GM12892 (cell line): ENCODE data around the gene ICE1.

Source experiments
- POLR2A ChIP-seq: IDR thresholded peaks from 2 replicates; pipeline ENCODE4 v1.6.1; 2011; ENCODE audit warnings: low read depth, low read length, control low read depth
- TAF1 ChIP-seq: IDR thresholded peaks from 2 replicates; pipeline ENCODE4 v1.6.1; 2011; ENCODE audit warnings: low read depth, mild to moderate bottlenecking, control low read depth, low read length, borderline replicate concordance

DNA sequence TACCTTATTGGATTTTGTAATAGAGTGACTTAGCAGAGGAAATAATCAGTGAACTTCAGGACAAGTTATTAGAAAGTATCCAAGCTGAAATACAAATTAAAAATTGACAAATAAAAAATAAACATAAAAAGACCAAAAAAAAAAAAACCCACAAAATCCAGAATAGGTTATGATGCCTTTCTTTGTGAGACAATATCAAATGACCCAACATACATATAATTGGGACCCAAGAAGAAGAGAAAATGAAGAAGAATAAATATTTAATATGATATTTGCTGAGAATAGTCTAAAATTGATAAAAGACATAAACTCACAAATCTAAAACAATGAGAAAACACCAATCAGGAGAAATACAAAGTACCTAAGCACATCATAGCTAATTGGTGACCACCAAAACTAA lies 81.8 kb downstream of the ICE1 start:
- TF ChIP-seq TAF1 (no peak), POLR2A (no peak)
